CD4-positive, alpha-beta T cell treated with Interleukin-17A for 4 hours (primary cell): ENCODE measurements around the gene TNFAIP8.

Source experiments
- DNase-seq: peaks from one replicate; pipeline ENCODE4 v3.0.0-alpha.2; 2020; ENCODE audit warnings: mixed read lengths

Gene TNFAIP8

DNA sequence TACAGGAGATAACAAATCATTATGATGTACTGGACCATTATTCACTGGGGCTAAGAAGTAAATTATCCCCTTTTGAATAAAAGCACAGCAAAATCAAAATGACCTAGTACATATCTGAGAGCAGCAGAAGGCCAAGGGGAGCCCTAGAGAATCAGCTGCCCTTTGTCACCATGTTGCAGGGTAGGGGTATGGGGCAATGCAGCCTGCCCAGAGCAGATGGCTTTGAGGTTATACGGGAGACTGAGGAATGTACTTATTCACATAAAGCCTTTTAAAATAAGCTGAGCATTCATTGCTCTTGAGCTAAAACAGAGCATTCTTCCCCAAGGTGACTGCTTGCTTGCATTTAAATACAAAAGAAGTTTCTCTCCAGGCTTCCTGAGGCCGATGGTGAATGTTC is 2.6 kb upstream of the TNFAIP8 start:
- no peak for DNase-seq

- DNase-seq = no peak
These were observed 2.0 kb upstream of the TNFAIP8 start for GRCh38 chr5:119353686-119354366.

DNA sequence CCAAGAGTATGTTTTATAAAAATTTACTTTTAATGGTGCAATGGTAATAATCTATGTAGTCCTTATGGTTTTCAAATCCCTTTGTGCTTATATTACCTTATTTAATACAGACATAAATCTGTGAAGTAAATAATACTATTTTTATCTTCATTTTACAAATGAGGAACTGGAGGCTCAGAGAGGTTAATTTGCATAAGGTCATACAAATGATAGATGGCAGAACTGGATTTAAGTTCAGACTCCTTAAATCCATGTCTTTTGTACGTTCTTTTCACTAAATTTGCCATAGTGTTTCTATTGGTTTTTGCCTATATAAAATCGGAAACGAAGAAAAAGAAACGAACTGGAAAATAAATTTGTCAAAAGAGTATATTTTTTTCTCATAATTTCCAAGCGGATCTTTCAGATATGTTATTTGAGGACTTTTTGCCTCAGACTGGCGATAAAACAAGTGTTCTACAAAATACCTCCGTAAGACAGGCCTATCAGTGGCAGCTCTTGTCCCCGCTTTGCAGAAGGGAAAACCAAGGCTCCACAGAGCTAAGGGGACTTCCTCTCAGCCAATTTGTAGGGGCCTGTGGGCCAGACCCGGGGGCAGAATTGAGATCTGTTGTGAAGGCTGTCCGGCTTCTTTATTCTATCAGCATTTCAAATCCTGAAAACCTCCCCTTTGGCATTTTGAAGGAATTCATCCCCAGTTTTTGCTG is 1.1 kb upstream of the TNFAIP8 start:
- DNase-seq = no peak

GRCh38 chr5:119355244-119355638 is 578 bp upstream of the TNFAIP8 start:
- peak; percentile 70 for DNase-seq

DNA sequence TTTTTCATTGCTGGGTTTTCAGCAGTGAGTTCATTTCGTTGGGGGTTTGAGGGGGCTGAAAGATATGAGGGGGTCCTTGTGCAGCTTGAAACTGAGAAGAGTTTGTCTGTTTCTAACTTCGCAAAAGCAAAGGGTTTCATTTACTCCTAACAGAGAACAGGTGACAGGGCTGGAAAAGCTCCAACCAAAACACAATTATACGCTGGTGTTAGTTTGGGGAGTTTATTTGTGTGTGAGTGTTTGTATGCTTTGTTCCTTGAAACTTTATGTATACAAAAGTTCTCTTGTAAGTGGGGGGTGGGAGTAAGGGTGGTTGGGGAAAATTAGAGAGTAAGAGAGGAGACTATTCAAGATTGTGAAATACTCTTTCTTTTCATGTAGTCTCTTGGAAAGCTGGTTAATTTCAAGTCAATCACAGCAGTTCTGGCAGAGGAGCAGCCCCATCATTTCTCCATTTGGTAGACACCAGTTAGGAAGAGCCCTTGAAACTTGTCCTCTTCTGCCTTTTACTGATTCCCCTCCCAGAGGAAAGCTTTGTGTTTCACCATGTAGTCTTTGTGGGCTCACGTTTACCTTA is 881 bp downstream of the TNFAIP8 start:
- DNase-seq = no peak

DNA sequence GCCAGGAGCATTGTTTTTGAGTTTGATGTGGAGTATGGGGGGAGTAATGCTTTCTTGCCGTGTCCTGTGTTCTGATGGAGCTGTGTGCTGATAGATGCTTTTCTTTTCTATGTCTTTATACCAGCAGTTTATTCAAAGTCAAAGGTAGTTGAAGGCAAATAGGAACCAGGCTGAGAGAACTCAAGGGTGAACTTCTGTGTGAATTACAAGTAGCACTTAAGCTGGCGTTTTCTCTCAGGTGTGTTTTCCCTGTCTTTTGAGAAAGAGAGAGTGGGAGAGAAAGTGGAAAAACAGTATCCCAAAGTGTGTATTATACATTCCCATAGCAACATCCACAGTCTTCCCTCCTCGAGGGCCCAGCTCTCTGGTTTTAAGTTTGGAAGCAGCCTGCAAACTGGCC is 1.5 kb downstream of the TNFAIP8 start:
- DNase-seq = no peak

DNA sequence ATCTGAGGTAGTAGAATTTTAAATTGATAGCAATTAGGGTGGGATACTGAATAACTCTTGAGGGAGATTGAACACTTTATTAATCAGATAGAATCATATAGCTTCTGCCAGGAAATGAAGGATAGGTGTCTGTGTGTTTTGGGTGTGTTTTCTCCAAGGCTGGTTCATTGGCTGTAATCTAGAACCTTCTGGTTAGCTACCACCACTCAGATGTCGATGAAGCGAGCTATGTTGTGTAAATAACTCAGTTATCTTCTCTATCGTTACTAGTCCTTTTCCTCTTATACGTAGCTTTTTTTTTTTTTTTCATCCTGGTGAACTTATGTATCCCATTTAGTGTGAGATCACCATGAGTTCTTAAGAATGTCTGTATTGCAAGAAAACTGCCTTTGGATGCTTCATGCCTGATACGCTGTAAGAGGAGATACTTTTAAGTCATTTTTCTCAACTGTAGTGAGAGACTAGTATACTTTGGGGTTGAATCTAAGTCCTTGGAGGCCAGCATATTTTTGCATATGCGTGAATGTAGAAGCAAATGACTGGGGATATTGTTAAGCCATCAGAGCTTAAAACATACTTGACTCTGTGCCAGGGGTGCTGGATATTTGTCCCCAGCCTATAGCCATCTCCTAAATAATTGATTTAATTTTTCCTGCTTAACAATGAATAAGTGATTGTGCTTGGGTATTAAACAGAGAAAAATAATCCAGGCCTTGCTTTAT is 2.1 kb downstream of the TNFAIP8 start:
- no peak for DNase-seq

DNA sequence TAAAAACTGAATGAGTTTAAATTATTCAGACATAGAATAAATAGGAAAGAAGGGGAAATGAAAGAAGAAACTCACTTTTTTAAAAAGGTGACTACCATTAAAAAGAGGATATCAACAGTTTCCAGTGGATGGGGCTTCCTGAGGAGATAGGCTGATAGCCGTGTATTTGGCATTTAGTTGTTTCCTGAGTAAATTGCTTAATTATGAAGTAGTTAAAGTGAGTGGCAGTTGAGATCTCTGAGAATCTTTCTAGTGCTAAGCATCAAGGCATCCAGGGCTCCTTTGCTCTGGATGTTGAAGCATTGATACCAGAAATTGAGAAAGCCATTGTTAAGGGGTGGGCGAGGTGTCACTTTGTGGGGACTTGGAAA is 2.7 kb downstream of the TNFAIP8 start:
- no peak for DNase-seq

- no peak for DNase-seq
These were observed 3.2 kb downstream of the TNFAIP8 start for GRCh38 chr5:119358901-119359603.

- DNase-seq = no peak
These were observed 4.1 kb downstream of the TNFAIP8 start for GRCh38 chr5:119359737-119360413.

DNA sequence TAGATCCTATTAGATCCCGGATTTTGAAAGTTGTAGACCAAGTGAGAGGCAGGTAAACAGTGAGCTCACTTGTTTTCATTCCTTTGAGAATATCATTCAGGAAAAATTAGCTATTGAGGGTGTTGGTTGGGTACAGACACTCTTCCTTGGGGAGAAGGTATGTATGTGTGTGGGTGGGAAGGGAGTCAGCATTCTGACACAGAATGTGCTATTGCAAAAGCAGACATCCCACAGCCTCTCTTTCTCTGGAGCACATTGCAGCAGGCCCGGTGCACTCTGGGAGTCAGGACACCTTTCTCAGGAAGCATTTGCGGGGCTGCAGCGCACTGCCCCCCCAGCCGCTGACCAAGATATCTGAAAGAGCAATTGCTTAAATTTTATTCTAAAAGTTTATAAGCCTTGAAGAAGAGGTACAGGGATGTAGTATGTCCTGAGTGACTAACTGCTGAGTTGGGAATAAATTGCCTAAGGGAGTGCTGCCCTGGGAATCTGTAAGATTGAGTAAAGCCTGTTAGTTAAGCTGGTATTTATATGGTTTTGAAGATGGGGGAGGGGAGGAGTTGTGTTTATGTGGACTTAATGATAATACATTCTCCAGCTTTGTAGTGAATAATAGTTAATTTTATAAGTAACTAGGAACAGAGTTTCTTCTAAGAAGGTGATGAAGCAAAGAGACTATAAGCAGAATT is 5.2 kb downstream of the TNFAIP8 start:
- DNase-seq = no peak

GRCh38 chr5:119361594-119362125 is 5.8 kb downstream of the TNFAIP8 start:
- DNase-seq = no peak

DNA sequence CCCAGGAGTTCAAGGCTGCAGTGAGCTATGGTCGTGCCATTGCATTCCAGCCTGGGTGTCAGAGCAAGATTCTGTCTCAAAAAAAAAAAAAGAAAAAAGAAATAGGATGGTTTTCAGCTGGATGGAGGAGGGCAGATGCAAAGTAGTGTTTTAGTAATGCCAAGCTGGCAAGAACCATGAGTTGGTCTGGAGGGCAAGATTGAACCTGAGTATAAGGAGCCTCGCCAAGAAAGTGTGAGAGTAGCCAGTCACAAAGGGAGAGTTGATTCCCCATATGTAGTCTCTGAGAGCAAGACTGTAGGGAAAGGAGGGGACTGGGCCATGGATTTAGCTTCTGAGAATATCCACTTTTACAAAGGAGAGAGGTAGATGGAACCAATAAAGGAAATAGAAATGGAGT is 6.9 kb downstream of the TNFAIP8 start:
- no peak for DNase-seq

DNA sequence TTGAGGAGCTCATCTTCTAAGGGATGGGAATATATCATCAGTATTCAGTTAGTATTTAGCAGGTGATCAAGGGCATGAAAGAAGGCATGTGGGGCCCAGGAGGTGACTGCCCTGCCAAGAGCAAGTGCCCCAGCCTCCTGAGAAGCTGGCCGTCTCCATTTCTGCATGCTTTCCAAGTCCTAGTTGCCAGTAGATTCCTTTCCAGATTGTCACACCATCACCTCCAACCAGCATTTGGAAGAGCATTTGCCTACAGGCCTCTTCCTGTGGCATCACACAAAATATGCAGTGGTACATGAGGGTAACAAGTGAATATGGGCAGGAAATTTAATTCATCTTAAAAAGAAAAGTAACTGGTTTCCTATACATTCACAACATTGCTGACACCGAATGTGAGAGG is 7.5 kb downstream of the TNFAIP8 start:
- no peak for DNase-seq

GRCh38 chr5:119363936-119364335 is 8.1 kb downstream of the TNFAIP8 start:
- no peak for DNase-seq

- DNase-seq = no peak
These were observed 10.2 kb downstream of the TNFAIP8 start for GRCh38 chr5:119365847-119366539.

DNA sequence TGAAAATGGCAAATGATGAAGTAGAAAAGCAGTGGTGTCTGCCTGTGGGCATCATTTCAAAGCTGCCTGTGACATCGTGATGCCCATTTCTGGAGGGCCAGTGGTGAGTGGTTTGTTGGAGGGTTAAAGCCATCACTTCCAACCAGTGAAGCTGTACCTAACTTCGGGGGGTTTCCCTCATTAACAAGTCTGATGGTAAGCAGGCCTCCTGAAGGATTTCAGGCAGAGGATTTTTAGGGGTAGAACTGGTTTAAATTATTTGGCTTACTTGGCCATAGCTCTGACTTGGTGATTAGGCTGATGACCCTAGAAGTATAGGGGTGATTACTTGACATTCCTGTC is 10.7 kb downstream of the TNFAIP8 start:
- DNase-seq = no peak

- no peak for DNase-seq
These were observed 11.9 kb downstream of the TNFAIP8 start for GRCh38 chr5:119367502-119368237.

- peak; percentile 72 for DNase-seq
These were observed 12.4 kb downstream of the TNFAIP8 start for GRCh38 chr5:119368238-119368630.

- no peak for DNase-seq
These were observed 14.7 kb downstream of the TNFAIP8 start for GRCh38 chr5:119370486-119370885.
